Muscle layer of duodenum (tissue), 2 donors: Measurements from ENCODE around the gene IVNS1ABP.

Source experiments
- H3K27ac ChIP-seq: one replicate; pipeline ENCODE4 v1.7.0; 2013; ENCODE audit warnings: mild to moderate bottlenecking, low read length
- H3K27me3 ChIP-seq: one replicate; pipeline ENCODE4 v1.7.0; 2013; ENCODE audit warnings: low read depth, mild to moderate bottlenecking, control low read depth, low read length
- H3K36me3 ChIP-seq, 2 donors: one replicate each; pipeline ENCODE4 v1.7.0; 2013; ENCODE audit warnings: low read length in 2 of 2, control low read depth in 1 of 2, mild to moderate bottlenecking in 1 of 2; ENCODE audit not compliant: insufficient read depth in 2 of 2, control insufficient read depth in 1 of 2
- H3K4me1 ChIP-seq, 2 donors: one replicate each; pipeline ENCODE4 v1.7.0; 2013; ENCODE audit warnings: low read length in 2 of 2, mild to moderate bottlenecking in 2 of 2, control low read depth in 1 of 2, moderate library complexity in 1 of 2; ENCODE audit not compliant: insufficient read depth in 2 of 2, control insufficient read depth in 1 of 2
- H3K4me3 ChIP-seq, 2 donors: one replicate each; pipeline ENCODE4 v1.7.0; 2013; ENCODE audit warnings: low read length in 2 of 2, low read depth in 1 of 2, mild to moderate bottlenecking in 1 of 2
- H3K9me3 ChIP-seq, 2 donors: one replicate each; pipeline ENCODE4 v1.7.0; 2013; ENCODE audit warnings: low read length in 2 of 2, control low read depth in 1 of 2, mild to moderate bottlenecking in 1 of 2; ENCODE audit not compliant: control insufficient read depth in 1 of 2
- donor health status: healthy.

Gene IVNS1ABP

DNA sequence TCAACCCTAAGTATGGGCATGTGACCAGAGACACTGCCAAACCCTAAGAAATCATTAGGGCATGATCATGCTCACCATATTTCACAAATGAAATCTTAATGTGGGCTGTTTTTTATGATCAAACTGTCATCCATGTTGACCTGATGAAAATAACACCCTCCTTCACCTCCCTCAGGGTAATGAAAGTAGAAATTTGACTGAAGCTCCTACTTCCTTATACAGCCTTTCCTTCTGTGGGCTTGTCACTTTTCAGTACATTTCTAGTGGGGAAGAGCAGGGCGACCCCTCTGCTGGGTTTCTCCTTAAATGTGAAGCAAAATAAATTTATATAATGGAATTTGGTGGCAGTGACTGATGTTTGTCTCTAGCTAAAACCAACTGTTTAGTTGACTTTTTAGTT lies 25.9 kb downstream of the IVNS1ABP start:
- Histone ChIP-seq H3K4me1 (no peaks in the 10 kb centered on the region), H3K9me3 (no peaks in the 10 kb centered on the region), H3K4me3 (no peak overlapping the region), H3K27ac (no peak overlapping the region), H3K27me3 (no peaks in the 10 kb centered on the region), H3K36me3 (peaks cover 17 to 19% of the 10 kb centered on the region in 2 donors)

DNA sequence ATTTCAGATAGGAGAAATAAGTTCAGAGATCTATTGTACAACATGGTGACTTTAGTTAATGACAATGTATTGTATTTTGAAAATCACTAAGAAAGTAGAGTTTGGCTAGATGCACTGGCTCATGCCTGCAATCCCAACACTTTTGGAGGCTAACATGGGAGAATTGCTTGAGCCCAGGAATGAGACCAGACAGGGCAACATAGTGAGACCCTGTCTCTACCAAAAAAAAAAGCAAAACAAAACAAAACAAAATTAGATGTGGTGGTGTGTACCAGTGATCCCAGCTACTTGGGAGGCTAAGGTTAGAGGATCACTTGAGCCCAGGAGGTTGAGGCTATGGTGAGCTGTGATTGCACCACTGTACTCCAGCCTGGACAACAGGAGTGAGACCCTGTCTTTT lies 27.2 kb downstream of the IVNS1ABP start:
- Histone ChIP-seq H3K27me3 (no peaks in the 10 kb centered on the region), H3K27ac (no peak overlapping the region), H3K9me3 (no peaks in the 10 kb centered on the region), H3K4me3 (no peak overlapping the region), H3K4me1 (no peaks in the 10 kb centered on the region), H3K36me3 (peaks cover 5 to 6% of the 10 kb centered on the region in 2 donors)

DNA sequence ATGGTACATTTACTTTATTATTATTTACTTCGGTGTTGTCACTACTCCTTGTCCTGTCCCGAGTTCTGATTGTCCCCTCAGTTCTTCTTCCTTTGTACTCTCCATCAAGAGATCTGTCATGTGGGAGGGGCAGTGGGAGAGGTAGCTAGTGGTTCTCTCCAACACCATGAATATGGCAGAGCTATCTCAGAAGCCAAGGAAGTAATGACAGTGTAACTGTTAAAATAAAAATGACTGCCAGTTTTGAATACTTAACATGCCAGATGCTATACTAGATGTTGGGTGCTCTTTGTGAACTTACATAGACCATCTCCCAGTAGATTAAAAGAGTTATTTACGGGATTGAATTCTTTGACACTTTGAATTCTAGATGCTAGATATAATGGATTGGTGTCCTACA lies 28.6 kb downstream of the IVNS1ABP start:
- Histone ChIP-seq H3K4me1 (no peaks in the 10 kb centered on the region), H3K36me3 (no peaks in the 10 kb centered on the region), H3K27ac (no peak overlapping the region), H3K9me3 (no peaks in the 10 kb centered on the region), H3K27me3 (no peaks in the 10 kb centered on the region), H3K4me3 (no peak overlapping the region)

DNA sequence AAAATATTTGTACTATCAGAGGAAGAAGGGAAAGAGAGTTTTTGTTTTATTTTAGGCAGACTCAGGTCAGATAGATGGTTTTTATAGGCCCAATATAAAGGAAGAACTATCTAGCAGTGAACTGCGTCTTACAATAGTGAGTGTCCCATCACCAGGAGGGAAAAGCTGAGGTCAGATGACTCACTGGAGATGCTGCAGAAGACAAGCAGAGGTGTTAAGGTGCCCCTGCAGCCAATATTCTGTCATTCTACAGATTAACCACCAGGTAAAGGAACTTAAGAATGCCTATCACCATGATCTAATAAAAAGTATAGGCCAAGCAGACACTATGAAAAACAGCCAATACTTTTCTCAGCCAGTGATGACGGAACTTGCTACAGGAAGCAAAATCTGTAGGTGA lies 29.6 kb downstream of the IVNS1ABP start:
- no peaks in the 10 kb centered on the region for H3K27me3 ChIP-seq
- no peaks in the 10 kb centered on the region for H3K36me3 ChIP-seq
- no peaks in the 10 kb centered on the region for H3K9me3 ChIP-seq
- H3K4me3 ChIP-seq, result no peak overlapping the region
- no peak overlapping the region for H3K27ac ChIP-seq
- H3K4me1 ChIP-seq, result no peaks in the 10 kb centered on the region

GRCh38 chr1:185284533-185285276 lies 32.3 kb downstream of the IVNS1ABP start:
- no peak overlapping the region for H3K27ac ChIP-seq
- H3K27me3 ChIP-seq, result no peaks in the 10 kb centered on the region
- H3K4me1 ChIP-seq, result no peaks in the 10 kb centered on the region
- H3K36me3 ChIP-seq, result peaks cover 0 to 5% of the 10 kb centered on the region in 2 donors
- no peak overlapping the region for H3K4me3 ChIP-seq
- H3K9me3 ChIP-seq, result no peaks in the 10 kb centered on the region

DNA sequence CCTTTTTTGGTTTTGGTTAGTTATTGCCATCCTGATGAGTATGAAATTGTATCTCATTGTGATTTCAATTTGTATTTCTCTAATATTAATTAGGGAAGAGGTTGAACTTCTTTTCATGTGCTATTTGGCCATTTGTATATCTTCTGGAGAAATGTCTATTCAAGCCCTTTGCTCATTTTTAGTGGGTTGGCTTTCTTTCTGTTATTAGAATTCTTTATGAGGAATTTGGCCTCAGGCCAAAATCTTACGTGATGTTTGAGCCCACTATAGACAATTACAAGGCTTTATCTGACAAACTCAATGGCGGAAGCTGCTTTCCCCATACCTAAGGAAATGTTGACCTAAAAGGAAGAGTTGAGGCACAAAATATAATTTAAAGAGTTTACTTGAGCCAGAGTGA lies 32.9 kb downstream of the IVNS1ABP start:
- Histone ChIP-seq H3K27ac (no peak overlapping the region), H3K27me3 (no peaks in the 10 kb centered on the region), H3K4me3 (no peak overlapping the region), H3K36me3 (peaks cover 0 to 5% of the 10 kb centered on the region in 2 donors), H3K9me3 (no peaks in the 10 kb centered on the region), H3K4me1 (no peaks in the 10 kb centered on the region)

DNA sequence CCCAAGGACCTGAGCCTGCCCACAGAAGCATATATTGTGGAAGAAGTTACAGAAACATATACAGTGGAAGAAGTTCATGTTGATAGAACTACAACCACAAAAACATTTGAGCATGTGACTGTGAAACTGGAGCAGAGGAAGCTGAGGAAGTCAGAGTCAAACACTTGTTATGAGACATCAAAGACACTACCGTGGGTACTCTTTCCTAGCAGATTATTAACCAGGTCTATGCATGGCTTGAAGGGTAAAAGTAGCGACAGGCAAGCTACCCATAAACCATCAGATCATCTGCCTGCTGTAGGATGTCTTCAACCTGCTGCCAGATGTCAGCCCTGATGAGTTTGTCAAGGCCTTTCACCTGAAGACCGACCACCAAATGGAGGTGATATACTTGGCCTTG lies 35.8 kb downstream of the IVNS1ABP start:
- Histone ChIP-seq H3K27me3 (no peaks in the 10 kb centered on the region), H3K27ac (no peak overlapping the region), H3K4me3 (no peak overlapping the region), H3K36me3 (peaks cover 0 to 12% of the 10 kb centered on the region in 2 donors), H3K9me3 (no peaks in the 10 kb centered on the region), H3K4me1 (no peaks in the 10 kb centered on the region)

DNA sequence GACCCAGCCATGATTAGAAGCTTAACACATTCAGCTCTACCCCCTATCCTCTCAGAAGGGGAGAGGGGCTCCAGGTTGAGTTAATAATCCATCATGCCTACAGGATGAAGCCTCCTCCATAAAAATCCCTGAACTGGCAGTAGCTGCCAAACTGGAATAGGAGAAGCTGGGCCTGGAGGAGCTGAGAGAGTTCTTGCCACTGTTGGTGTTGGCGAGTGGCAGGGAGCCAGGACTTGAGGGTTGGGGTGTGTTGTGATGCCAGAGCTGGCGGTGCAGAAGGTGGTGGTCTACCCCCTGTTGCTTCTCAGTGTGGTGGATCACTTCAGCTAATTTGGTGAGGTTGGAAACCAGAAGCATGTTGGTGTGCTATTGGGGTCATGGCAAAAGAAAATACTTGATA lies 36.5 kb downstream of the IVNS1ABP start:
- peaks cover 0 to 12% of the 10 kb centered on the region in 2 donors for H3K36me3 ChIP-seq
- no peak overlapping the region for H3K4me3 ChIP-seq
- H3K4me1 ChIP-seq, result no peaks in the 10 kb centered on the region
- no peaks in the 10 kb centered on the region for H3K9me3 ChIP-seq
- H3K27me3 ChIP-seq, result no peaks in the 10 kb centered on the region
- no peak overlapping the region for H3K27ac ChIP-seq

DNA sequence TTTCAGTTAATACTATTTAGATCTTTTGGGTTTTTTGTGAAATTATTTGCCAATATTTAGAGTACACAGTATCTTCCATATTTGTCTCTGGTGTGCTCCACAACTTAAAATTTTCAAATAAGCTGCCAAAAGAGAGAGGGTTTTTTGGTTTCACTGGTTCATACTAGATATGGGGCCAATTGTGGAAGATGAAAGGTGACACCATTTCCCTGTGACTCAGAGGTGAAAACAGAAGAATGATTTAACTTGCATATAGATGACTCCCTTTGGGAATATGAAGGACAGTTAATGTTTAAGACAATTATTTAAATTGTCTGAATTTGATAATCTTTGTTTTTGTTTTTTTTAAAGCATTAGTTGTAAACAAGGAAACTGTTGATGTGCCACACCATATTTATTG lies 37.5 kb downstream of the IVNS1ABP start:
- H3K4me1 ChIP-seq, result no peaks in the 10 kb centered on the region
- no peaks in the 10 kb centered on the region for H3K27me3 ChIP-seq
- H3K9me3 ChIP-seq, result no peaks in the 10 kb centered on the region
- peaks cover 0 to 12% of the 10 kb centered on the region in 2 donors for H3K36me3 ChIP-seq
- H3K27ac ChIP-seq, result no peak overlapping the region
- no peak overlapping the region for H3K4me3 ChIP-seq

- no peak overlapping the region for H3K4me3 ChIP-seq
- H3K4me1 ChIP-seq, result no peaks in the 10 kb centered on the region
- H3K9me3 ChIP-seq, result no peaks in the 10 kb centered on the region
- no peaks in the 10 kb centered on the region for H3K36me3 ChIP-seq
- no peaks in the 10 kb centered on the region for H3K27me3 ChIP-seq
- H3K27ac ChIP-seq, result no peak overlapping the region
Observed at GRCh38 chr1:185271921-185272320, 45.1 kb downstream of the IVNS1ABP start.

GRCh38 chr1:185268352-185268751 lies 48.7 kb downstream of the IVNS1ABP start:
- H3K4me1 ChIP-seq, result no peaks in the 10 kb centered on the region

DNA sequence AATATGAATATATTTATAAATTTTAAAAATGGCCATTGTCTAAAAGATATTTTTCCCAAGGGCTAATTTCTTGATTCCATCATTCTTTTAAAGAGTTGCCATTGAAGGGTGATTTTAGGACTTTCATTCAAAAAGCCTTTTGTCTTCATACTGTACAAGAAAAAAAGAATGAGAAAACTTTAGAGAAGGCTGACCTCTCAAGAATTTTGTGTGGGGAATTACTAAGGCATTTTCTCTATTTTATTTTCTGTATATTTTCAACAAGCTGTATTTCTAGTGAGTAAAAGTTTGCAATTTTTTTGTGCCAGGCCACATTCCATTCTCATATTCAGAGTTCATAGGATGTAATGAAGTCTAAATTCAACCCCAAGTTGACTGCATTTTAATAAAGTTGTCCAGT lies 49.3 kb downstream of the IVNS1ABP start:
- no peaks in the 10 kb centered on the region for H3K36me3 ChIP-seq
- no peaks in the 10 kb centered on the region for H3K27me3 ChIP-seq
- H3K4me3 ChIP-seq, result no peak overlapping the region
- H3K4me1 ChIP-seq, result no peaks in the 10 kb centered on the region
- H3K9me3 ChIP-seq, result no peaks in the 10 kb centered on the region
- H3K27ac ChIP-seq, result no peak overlapping the region

More at GRCh38 chr1:185268352-185268751, 48.7 kb downstream of the IVNS1ABP start:
- no peak overlapping the region for H3K27ac ChIP-seq
- no peak overlapping the region for H3K4me3 ChIP-seq
- H3K9me3 ChIP-seq, result no peaks in the 10 kb centered on the region
- no peaks in the 10 kb centered on the region for H3K27me3 ChIP-seq
- H3K36me3 ChIP-seq, result no peaks in the 10 kb centered on the region
